HCEC 1CT (cell line): Measurements from ENCODE around the gene EEFSEC.

ENCODE experiments used
- DNase-seq: peaks from one replicate; pipeline ENCODE4 v3.0.0-alpha.2; 2017

Gene EEFSEC

GRCh38 chr3:128153156-128154041, at the start of gene EEFSEC:
EEFSEC (plus strand) TSS chr3:128153481; CDS start chr3:128153508, 27 bp downstream.
- DNase-seq = peak; percentile 71

- DNase-seq = no peak
Observed at GRCh38 chr3:128107834-128108233, 45.4 kb upstream of the EEFSEC start.

- DNase-seq = no peak
Observed at GRCh38 chr3:128111147-128111546, 42.1 kb upstream of the EEFSEC start.

DNA sequence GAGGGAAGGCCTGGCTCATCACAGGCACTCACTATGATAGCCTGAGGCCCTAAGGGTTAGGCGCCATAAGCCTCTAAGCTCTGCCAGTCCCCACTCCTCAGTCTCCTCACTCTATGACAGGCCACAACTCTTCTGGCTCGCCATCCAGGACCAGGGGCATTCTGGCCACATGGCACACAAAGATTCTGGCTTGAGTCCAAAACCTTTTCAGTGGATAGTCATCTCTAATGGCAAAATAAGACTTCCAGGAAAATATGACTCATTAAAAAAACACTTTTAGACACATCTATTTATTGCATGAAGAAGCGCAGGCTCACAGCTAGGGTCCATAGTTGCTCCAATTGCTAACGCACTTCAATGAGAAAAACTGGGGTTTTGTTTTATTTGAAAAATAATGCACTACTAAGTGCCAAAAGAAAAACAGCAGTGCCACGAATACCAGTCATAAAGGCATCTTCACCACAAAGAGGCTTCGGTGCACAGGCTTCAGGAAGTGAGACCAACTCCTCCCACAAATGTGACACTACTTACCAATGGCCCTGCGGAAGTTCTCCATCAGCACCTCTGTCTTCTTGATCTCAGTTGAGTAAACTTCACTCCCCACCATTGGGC, 40.8 kb upstream of the EEFSEC start:
- DNase-seq = peak; percentile 94

DNA sequence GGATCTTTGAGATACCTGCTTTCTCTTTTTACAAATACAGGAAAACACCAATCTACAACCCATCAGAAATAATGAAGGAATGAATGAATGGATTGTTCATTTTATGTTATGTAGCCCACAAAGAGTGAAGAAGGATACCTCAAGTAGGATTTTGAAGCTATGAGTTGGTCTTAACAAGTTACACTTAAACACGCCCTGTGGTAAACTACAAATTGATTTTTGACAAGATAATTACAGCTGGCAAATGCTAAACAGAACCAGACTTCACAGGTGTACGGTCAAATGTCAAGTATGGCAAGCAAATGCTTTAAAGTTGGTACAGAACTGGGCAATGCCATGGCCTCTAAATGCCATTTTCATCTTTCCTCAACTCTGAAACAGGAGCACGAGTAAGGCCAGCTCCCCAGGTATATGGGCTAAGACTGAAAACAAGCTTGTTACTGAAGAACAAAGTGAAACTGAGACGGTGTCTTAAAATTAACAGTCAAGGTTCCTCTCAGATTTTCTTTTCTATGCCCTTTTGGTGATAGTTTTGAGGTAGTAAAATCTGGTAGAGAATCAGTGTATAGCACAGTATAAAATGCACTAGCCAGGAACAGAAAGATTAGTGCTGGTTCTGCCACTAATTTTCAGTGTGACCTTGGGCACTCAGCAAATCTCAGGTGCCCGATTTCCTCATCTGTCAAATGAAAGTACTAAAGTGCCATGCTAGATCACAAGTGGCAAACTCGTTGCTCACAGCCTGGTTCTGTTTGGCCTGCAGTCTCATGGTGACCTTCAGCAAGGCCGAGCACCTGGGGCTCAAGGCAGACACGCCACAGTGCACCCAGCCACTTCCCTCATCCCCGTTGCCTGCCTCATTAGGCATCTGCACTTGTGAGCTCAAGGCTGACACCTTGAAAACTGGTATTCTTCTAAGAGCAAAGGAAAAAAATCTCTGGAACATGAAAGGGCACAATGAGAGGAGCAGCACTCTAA, 39.2 kb upstream of the EEFSEC start:
- no peak for DNase-seq

DNA sequence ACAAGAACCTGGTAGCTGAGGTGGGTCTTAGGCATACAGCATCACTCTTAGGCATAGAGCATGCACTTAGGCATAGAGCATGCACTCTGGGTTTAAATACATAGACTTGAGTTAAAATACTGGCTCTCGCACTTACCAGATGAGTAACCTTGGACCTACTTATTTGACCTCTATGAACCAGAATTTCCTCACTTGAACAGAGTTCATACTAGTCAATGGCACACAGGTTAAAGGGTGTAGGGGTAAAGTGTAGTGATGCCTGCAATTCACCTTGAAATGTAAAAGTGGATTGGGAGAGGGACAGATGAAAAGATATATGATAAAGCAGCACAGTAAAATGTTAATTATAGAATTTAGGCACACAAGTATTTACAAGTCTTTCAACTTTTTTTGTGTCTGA, 31.3 kb upstream of the EEFSEC start:
- DNase-seq = no peak

- DNase-seq = no peak
Observed at GRCh38 chr3:128123156-128123537, 30.1 kb upstream of the EEFSEC start.

- DNase-seq = peak; percentile 99
Observed at GRCh38 chr3:128123538-128124368, 29.5 kb upstream of the EEFSEC start, which contains the start of gene RUVBL1. RUVBL1 (minus strand) TSS chr3:128123812; CDS start chr3:128123724, 88 bp downstream.

- no peak for DNase-seq
Observed at GRCh38 chr3:128127236-128127635, 26.0 kb upstream of the EEFSEC start.

- DNase-seq = no peak
Observed at GRCh38 chr3:128128251-128128650, 25.0 kb upstream of the EEFSEC start.

GRCh38 chr3:128131897-128132646, 21.2 kb upstream of the EEFSEC start:
- DNase-seq = no peak

- DNase-seq = peak; percentile 55
Observed at GRCh38 chr3:128133273-128133883, 19.9 kb upstream of the EEFSEC start.

DNA sequence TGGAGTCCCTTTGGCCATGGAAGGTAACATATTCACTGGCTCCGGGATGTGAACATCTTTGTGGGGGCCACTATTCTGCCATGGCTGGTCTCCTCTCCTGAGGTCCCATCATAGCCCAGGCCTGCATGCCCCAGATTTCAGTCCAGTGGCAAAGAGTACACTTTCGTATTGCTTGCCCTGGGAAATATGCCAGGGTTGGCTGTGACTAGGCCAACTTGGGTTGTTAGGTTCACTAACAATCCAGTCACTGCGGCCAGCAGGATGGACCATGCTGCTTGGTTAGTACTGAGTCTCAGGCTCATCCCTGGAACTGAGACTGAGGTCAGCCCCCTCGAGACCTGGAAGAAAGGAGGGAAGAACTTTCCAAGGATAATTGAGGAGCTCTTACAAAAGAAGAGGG, 9.8 kb upstream of the EEFSEC start:
- DNase-seq = no peak

- no peak for DNase-seq
Observed at GRCh38 chr3:128144512-128145187, 8.6 kb upstream of the EEFSEC start.

GRCh38 chr3:128145279-128145678, 8.0 kb upstream of the EEFSEC start:
- DNase-seq = no peak

GRCh38 chr3:128146201-128146600, 7.1 kb upstream of the EEFSEC start:
- no peak for DNase-seq

DNA sequence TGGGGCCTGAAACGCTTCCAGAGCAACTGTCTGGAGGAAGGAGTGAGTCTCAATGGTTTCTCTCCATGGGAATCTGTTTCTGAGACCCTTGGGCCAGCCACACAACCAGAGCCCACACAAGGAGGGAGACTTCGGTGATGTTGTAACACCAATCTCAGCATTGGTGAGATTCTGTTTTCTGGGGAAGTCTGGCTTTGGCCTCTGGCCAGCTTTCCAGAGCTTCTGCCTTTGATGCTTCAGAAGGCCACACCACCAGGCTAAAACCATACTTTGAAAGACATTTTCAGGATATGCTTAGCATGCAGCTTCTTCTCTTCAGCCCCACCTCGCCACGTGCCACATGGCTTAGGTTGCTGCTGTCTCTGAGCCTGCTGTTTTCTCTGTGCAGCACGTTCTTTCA, 3.6 kb upstream of the EEFSEC start:
- no peak for DNase-seq

GRCh38 chr3:128151758-128152274, 1.5 kb upstream of the EEFSEC start:
- DNase-seq = no peak

DNA sequence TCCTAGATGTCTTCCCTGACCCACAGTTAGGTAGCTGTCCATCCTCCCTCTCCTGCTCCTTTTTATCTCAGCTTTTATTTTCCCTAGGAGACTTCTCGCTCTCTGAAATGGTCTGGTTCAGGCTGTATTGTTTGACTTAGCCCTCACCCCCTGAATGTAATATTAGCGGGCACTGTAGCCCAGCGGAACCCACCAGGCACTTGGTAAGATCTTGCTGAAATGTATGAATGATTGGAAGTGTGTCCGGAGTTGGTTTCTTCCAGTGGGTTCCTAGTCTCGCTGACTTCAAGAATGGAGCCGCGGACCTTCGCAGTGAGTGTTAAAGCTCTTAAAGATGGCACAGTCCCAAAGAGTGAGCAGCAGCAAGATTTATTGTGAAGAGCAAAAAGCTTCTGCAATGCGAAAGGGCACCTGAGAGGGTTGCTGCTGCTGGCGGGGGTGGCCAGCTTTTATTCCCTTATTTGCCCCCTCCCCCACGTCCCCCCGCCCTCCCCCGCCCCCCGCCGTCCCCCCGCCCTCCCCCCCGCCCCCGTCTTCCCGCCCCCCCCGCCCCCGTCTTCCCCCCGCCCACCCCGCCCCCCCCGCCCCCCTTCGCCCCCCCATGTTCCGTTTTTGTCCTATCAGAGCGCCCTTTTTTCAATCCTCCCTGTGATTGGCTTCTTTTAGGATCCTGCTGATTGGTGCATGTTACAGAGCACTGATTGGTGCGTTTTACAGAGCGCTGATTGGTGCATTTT, 694 bp upstream of the EEFSEC start:
- DNase-seq = peak; percentile 47
